GM18517 (cell line): ENCODE measurements around the gene CPA5.

Experiments used
- ATAC-seq: cut with Tn5 transposase; IDR thresholded peaks from one replicate; pipeline ENCODE4 v1.9.1; 2021; ENCODE audit warnings: mild to moderate bottlenecking, moderate library complexity; ENCODE audit not compliant: unreplicated experiment

Gene CPA5

GRCh38 chr7:130332259-130333053 lies 12.2 kb upstream of the CPA5 start:
- ATAC-seq = no peak

DNA sequence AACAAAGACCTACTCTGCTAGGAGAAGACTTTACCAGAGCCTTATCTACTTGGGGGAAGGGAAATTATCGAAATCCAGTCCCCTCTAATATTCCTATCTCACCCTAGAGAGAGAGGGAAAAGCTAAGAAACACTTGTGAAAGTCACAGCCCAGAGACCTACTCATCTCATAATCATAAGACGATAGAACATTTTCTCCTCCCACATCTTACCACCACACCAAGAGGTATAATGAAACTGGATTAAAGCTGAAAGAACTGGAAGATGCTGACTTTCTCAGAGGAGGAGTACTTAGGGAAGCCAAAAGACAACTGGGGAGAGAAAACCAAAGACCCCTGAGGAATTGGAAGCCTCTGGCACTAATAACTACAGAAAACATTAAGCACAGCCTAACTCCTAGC lies 10.8 kb upstream of the CPA5 start:
- ATAC-seq = no peak

- ATAC-seq = no peak
Observed at GRCh38 chr7:130334274-130334673, 10.3 kb upstream of the CPA5 start.

DNA sequence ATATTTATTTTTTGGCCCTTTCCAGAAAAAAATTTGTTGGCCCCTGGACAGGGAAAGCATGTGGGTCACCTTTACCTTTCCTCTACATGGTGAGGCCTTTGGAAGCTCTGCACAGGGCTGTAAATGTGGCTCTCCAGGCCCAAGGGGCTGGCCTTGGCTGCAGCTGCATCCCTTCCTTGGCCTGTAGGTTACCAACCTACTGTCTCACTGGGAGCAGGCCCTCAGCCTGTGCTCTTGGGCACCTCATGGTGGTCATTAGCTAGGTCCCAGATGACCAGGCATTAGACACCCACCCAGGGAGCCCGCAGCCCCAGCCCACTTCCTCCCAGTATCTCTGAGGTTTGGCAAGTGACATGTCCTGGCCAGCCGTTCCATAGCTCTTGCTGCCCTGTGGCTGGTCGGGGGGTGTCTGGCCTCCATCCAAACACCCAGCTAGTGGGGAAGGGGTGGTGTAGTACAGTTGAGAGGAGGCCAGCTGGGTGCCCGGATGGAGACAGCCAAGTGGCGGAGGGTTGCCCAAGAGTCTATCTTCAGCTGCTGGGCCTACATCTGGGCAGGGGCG lies 7.1 kb upstream of the CPA5 start:
- no peak for ATAC-seq

DNA sequence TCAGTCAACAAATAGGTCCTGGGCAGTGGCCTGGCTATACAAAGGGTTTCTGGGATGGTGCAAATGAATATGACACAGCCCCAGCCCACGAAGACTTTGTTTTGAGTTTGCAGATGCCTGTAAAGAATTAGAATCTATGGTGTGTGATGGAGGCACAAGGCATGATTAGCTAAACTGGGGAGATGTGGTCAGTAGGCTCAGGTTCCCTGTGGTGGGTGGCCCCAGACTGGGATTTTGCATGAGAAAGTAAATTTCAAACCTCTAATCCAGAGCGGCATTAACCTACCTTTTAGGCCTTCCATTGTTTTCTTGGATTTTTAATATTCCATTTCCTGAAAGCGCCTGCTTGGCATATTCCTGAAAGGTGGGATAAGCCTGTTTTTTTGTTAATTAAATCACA lies 6.4 kb upstream of the CPA5 start:
- ATAC-seq = no peak

DNA sequence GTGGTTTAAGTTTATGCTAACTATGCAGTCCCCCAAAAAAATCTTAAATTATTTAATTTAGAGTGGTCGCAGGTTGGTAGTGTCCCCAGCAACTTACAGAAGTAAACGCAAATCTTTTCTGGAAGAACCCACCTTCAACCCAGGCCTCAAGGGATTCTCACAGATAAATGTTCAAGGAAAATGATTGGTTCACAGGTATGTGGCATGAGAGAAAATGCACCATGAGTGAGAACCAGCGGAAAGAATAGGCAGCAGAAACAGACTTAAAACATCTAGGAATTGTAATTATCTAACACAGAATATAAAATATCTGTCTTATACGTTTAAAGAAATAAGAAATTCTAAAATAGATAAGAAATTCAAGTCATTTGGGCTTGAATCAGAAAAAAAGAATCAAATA lies 2.7 kb upstream of the CPA5 start:
- no peak for ATAC-seq

DNA sequence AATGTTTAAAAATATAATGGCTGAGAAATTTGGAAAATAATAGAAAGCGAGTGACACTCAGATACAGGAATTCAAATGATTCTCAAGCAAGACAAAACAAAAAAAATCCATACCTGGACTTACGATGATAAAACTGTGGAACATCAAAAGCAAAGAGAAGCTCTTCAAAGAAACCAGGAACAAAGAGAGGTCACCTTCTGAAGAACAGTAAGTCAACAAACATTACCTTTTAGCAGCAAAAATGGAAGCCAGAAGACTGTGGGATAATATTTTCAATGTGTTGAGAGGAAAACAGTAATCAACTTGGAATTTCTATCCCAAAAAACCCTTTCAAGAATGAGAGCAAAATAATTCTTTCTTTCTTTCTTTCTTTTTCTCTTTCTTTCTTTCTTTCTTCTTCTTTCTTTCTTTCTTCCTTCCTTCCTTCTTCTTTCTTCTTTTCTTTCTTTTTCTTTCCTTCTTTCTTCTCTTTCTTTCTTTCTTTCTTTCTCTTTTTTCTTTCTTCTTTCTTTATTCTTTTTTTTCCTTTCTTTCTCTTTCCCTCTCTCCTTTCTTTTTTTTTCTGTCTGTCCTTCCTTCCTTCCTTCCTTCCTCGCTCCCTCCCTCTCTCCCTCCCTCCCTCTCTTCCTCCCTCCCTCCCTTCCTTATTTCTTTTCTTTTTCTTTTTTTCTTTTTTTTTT lies 1.8 kb upstream of the CPA5 start:
- no peak for ATAC-seq

DNA sequence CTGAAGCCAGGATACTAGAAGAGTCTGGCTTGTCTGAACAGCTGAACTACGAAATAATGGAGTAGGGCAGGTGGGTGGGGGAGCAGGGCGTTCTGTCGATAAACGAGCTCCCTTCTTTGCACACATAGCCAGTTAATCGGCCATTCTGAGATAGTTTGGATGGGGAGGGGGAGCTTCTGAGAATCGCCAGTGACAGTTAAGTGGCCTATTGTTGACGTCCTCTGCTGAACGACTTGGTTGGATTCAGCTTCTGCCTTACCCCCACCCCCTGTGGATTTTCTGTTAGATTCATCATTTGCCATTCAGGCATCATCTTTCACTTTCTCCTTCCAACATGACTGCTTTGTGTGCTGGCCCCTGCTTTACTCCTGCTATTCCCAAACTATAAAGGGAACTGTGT lies 520 bp downstream of the CPA5 start:
- ATAC-seq = no peak

GRCh38 chr7:130345725-130346124 lies 1.1 kb downstream of the CPA5 start:
- no peak for ATAC-seq

- no peak for ATAC-seq
Observed at GRCh38 chr7:130346177-130346905, 1.7 kb downstream of the CPA5 start.

DNA sequence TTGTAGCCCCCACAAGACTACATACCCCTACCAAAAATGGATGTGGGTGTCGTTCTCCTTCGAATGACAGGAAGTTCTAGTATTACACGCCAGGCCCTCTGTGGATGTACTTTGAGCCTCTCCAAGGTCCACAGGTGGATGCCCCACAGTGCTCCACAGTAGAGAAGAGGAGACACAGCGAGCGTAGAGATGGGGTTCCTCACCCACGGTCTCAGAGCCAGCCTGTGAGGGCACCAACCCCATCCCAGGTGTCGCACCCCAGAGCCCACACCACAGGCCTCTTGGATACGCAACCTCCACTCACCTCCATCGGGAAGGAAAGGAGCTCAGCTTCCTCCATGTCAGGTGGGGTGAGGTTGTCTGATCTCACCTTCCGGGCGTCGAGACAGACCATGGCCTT lies 2.3 kb downstream of the CPA5 start:
- no peak for ATAC-seq

DNA sequence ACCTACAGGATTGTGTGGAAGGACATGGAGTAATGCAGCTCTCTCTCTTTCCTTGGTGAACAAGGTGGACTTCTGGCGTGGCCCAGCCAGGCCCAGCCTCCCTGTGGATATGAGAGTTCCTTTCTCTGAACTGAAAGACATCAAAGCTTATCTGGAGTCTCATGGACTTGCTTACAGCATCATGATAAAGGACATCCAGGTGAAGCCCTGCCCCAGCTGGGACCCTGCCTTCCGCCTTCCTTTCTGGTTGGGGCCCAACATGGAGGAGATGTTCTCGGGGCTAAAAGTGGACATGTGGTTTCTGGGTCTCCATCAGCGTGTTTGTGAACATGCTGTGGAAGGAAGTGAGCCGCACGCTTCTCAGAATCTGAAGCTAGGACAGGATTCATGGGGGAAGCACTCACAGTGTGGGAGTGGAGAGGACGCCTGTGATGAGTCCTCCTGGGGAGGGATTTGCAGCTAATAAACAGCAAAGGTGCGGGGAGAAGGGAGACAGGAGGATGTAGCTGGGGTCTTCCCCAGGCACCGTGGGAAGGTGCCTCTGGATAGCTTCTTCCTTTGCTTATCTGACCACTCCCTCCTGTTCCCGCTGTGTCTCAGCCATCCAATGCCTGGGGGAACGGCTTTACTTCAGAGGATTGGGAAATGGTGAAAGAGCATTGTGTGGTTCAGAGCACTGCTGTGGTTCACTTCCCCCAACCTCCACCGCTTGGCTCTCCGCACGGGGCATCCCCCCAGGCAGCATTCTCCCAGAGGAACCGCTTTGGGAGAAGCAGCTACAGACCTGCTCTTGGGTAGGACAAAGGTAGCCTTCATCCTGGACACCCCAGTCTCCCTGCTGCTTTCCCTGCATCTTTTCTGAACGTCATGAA lies 5.5 kb downstream of the CPA5 start:
- no peak for ATAC-seq

GRCh38 chr7:130350945-130351790 lies 6.6 kb downstream of the CPA5 start:
- no peak for ATAC-seq

DNA sequence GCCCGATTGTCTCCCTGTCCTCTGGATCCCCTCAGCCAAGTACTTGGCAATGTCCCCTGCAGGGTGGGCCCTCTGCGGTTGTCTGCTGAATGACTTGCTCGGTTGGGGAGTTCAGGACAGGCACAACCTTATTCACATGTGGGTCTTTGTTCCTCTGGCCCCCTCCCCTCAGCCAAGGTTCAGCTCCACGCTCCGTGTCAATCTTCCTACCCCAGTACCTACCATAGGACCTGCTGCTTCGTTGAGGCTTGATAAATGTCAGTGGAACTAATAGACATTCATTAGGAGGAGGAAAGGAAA lies 7.1 kb downstream of the CPA5 start:
- no peak for ATAC-seq

GRCh38 chr7:130352194-130353074 lies 7.8 kb downstream of the CPA5 start:
- ATAC-seq = no peak

DNA sequence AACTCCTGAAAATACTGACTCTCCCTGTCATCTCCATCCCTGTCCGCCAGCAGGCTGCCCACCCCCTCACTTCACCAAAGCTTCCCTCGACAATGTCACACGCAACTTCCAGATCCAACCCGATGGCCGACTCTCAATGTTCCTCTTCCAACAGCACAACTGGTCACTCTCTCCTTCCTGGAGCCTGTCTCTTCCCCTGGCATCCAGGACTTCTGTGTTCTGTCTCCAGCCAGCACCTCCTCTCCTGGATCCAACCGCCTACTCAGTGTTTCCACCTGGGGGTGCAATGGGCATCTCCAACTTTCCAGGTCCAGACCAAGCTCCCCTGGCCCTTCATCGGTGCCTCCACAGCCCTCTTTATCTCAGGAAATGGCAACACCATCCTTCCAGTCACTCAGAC lies 8.6 kb downstream of the CPA5 start:
- ATAC-seq = no peak

DNA sequence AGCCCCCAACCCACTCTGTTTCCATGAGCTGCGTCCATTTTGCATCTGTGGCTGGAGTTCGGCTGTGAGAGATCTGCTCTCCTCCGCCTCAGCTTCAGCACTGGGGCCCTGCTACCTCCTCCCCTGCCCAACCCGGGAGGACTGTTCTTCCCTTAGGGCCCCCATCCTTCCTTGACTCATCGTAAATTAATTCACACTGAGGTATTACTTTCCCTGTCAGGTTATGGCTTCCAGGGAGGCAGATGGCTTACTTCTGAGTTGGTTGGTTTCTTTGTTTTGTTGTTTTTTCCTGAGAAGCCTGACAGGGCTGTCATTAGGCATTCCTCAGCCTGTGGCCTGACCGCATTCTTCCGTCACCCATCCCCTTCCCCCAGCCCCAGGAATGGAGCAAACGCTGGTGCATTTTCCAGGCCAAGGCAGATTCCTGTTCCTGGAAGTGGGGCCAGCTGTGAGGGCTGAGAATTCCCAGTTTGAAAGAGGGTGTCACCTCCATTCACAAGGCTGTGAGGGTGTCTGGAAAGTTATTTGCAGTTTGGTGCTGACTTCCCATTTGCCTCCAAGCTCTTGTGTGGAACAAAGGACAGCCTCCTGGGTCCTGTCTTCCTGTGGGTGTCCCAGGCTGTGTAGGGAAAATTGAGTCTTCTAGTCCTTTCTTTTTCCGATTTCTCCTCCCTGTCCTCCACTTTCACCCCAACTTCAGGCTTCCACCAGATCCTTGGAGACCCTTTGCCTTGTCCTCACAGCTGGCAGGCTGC lies 11.7 kb downstream of the CPA5 start:
- no peak for ATAC-seq

GRCh38 chr7:130356876-130357611 lies 12.4 kb downstream of the CPA5 start:
- ATAC-seq = no peak
